NCI-H82 treated with DMSO at 0.1 percent for 48 hours (cell line): Measurements from ENCODE around the gene HLA-F.
A peak's percentile ranks its signal among the peaks of the same experiment; 100 is the strongest.

Source experiments
- DNase-seq: peaks from one replicate; lab custom pipeline; 2025; ENCODE audit not compliant: unreplicated experiment; lab: John Stamatoyannopoulos, UW

Gene HLA-F

GRCh38 chr6:29723262-29723665, at the start of gene HLA-F:
TSS of gene HLA-F (plus strand) at chr6:29723434. CDS start at chr6:29723464, 30 bp downstream.
- DNase-seq = peak; percentile 14

GRCh38 chr6:29674008-29674407, 49.2 kb upstream of the HLA-F start:
- no peak for DNase-seq

- no peak for DNase-seq
Measured at GRCh38 chr6:29675561-29675960, 47.7 kb upstream of the HLA-F start.

- no peak for DNase-seq
Measured at GRCh38 chr6:29676981-29677601, 46.1 kb upstream of the HLA-F start.

GRCh38 chr6:29678114-29678513, 45.1 kb upstream of the HLA-F start:
- DNase-seq = no peak

- DNase-seq = no peak
Measured at GRCh38 chr6:29679962-29680361, 43.3 kb upstream of the HLA-F start.

- no peak for DNase-seq
Measured at GRCh38 chr6:29680416-29680815, 42.8 kb upstream of the HLA-F start.

- no peak for DNase-seq
Measured at GRCh38 chr6:29680904-29681303, 42.3 kb upstream of the HLA-F start, which contains the start of gene ZFP57. TSS of gene ZFP57 (minus strand) at chr6:29681152. CDS start at chr6:29677003, 4,149 bp downstream.

- DNase-seq = no peak
Measured at GRCh38 chr6:29681811-29682210, 41.4 kb upstream of the HLA-F start.

GRCh38 chr6:29685718-29686326, 37.4 kb upstream of the HLA-F start:
- DNase-seq = no peak

- no peak for DNase-seq
Measured at GRCh38 chr6:29694637-29695036, 28.6 kb upstream of the HLA-F start.

GRCh38 chr6:29696147-29697125, 26.8 kb upstream of the HLA-F start:
- DNase-seq = no peak

- no peak for DNase-seq
Measured at GRCh38 chr6:29702519-29703103, 20.6 kb upstream of the HLA-F start.

GRCh38 chr6:29705389-29706231, 17.6 kb upstream of the HLA-F start:
- DNase-seq = no peak

GRCh38 chr6:29708432-29709179, 14.6 kb upstream of the HLA-F start:
- no peak for DNase-seq

- DNase-seq = no peak
Measured at GRCh38 chr6:29709188-29709587, 14.0 kb upstream of the HLA-F start.

GRCh38 chr6:29710281-29710941, 12.8 kb upstream of the HLA-F start:
- DNase-seq = no peak

GRCh38 chr6:29720863-29721262, 2.4 kb upstream of the HLA-F start:
- no peak for DNase-seq
